Measurements from ENCODE around the gene PPDPF. TPM values are rescaled to one million over a fixed set of nuclear protein-coding genes. Genes with fewer than 3 reads are reported as not detected.

The PPDPF gene
- total RNA-seq, 2 experiments from 2014 or later, result 34.9 to 117 TPM

- Histone ChIP-seq H3K4me2 (ENCODE audit: low read length) (no peak overlapping the region), H3K4me3 (ENCODE audit: low read depth, low read length, poor library complexity, severe bottlenecking) (no peak overlapping the region), H3K9me2 (ENCODE audit: insufficient read depth, low read length) (no peaks in the 10 kb centered on the region), H3K36me3 (ENCODE audit: insufficient read depth, low read length) (no peaks in the 10 kb centered on the region), H3K79me2 (ENCODE audit: insufficient read depth, low read depth, low read length) (no peaks in the 10 kb centered on the region), H4K20me1 (ENCODE audit: insufficient read depth, low read length) (no peaks in the 10 kb centered on the region), H3K9me3 (ENCODE audit: low read length) (no peaks in the 10 kb centered on the region), H3K27ac (ENCODE audit: low read depth, low read length, poor library complexity, severe bottlenecking) (no peak overlapping the region), H3K4me1 (ENCODE audit: insufficient read depth, low read length, poor library complexity, severe bottlenecking) (no peaks in the 10 kb centered on the region), H2AFZ (ENCODE audit: low read length) (no peak overlapping the region)
- CTCF ChIA-PET (ENCODE audit: unreplicated experiment), result no interaction called here
- BruUV-seq (replicated peaks), result no TSS peak
- POLR2A ChIA-PET, result no interaction called here
- intact Hi-C loops (cut with micrococcal nuclease; ENCODE audit: unreplicated experiment), result no loop called here
- no peak for TF ChIP-seq CTCF (conservative IDR thresholded peaks at IDR 0.05; ENCODE audit: low read length)
- no peak for TF ChIP-seq EZH2phosphoT487 (IDR thresholded peaks at IDR 0.05; ENCODE audit: borderline replicate concordance, low read depth, low read length)
- DNase-seq (ENCODE audit: low spot score), result no peak
These were observed 39.8 kb downstream of the PPDPF start for GRCh38 chr20:63560333-63560805.

- Histone ChIP-seq H3K4me1 (ENCODE audit: insufficient read depth, low read length, poor library complexity, severe bottlenecking) (no peaks in the 10 kb centered on the region), H4K20me1 (ENCODE audit: insufficient read depth, low read length) (no peaks in the 10 kb centered on the region), H3K9me2 (ENCODE audit: insufficient read depth, low read length) (no peaks in the 10 kb centered on the region), H3K4me3 (ENCODE audit: low read depth, low read length, poor library complexity, severe bottlenecking) (no peak overlapping the region), H2AFZ (ENCODE audit: low read length) (no peak overlapping the region), H3K4me2 (ENCODE audit: low read length) (no peak overlapping the region), H3K27ac (ENCODE audit: low read depth, low read length, poor library complexity, severe bottlenecking) (no peak overlapping the region), H3K36me3 (ENCODE audit: insufficient read depth, low read length) (no peaks in the 10 kb centered on the region), H3K79me2 (ENCODE audit: insufficient read depth, low read depth, low read length) (no peaks in the 10 kb centered on the region), H3K9me3 (ENCODE audit: low read length) (no peaks in the 10 kb centered on the region)
- intact Hi-C loops (cut with micrococcal nuclease; ENCODE audit: unreplicated experiment), result no loop called here
- TF ChIP-seq EZH2phosphoT487 (IDR thresholded peaks at IDR 0.05; ENCODE audit: borderline replicate concordance, low read depth, low read length) (no peak), CTCF (conservative IDR thresholded peaks at IDR 0.05; ENCODE audit: low read length) (no peak)
- no peak for DNase-seq (ENCODE audit: low spot score)
- CTCF ChIA-PET (ENCODE audit: unreplicated experiment), result no interaction called here
- no TSS peak for BruUV-seq (replicated peaks)
- POLR2A ChIA-PET, result no interaction called here
These were observed 40.5 kb downstream of the PPDPF start for GRCh38 chr20:63560856-63561609.

GRCh38 chr20:63561624-63562396 is 41.2 kb downstream of the PPDPF start:
- Histone ChIP-seq H3K4me1 (ENCODE audit: insufficient read depth, low read length, poor library complexity, severe bottlenecking) (no peaks in the 10 kb centered on the region), H3K4me3 (ENCODE audit: low read depth, low read length, poor library complexity, severe bottlenecking) (no peak overlapping the region), H3K4me2 (ENCODE audit: low read length) (no peak overlapping the region), H4K20me1 (ENCODE audit: insufficient read depth, low read length) (no peaks in the 10 kb centered on the region), H3K9me2 (ENCODE audit: insufficient read depth, low read length) (no peaks in the 10 kb centered on the region), H3K9me3 (ENCODE audit: low read length) (no peaks in the 10 kb centered on the region), H3K36me3 (ENCODE audit: insufficient read depth, low read length) (no peaks in the 10 kb centered on the region), H3K27ac (ENCODE audit: low read depth, low read length, poor library complexity, severe bottlenecking) (no peak overlapping the region), H3K79me2 (ENCODE audit: insufficient read depth, low read depth, low read length) (no peaks in the 10 kb centered on the region), H2AFZ (ENCODE audit: low read length) (no peak overlapping the region)
- no peak for TF ChIP-seq EZH2phosphoT487 (IDR thresholded peaks at IDR 0.05; ENCODE audit: borderline replicate concordance, low read depth, low read length)
- TF ChIP-seq CTCF (conservative IDR thresholded peaks at IDR 0.05; ENCODE audit: low read length), result no peak
- DNase-seq (ENCODE audit: low spot score), result no peak
- ChIA-PET CTCF (ENCODE audit: unreplicated experiment) (no interaction called here), POLR2A (no interaction called here)
- intact Hi-C loops (cut with micrococcal nuclease; ENCODE audit: unreplicated experiment), result no loop called here
- no TSS peak for BruUV-seq (replicated peaks)

Data from OCI-LY7 (cell line).